ENCODE measurements around the gene DYNC1I1.

The DYNC1I1 gene

DNA sequence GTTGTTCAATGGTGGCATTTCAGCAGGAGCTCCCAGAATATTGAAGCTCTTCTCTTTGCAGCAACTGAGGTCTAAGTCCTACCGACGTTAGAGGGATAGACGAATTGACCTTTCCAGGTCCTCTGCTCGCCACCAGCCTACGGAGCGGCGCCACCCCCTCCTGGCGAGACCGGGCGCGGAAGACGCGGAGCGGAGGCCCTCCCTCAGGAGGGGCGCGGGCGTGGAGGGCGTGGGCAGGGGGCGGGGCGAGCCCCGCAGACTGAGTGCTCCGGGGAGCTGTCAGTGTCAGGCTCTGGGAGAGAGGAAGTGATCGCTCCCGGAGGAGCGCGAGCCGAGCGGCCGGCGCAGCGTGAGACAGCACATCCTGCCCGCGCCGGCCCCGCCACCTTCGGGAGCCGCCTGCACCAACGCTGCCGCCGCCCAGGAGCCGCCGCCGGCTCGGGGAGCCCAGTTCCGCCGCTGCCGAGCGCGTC, at the start of gene DYNC1I1:
DYNC1I1 (plus strand) TSS at position 257 of the 473 bp plus-strand sequence. CDS start 32,176 bp downstream, outside the sequence.
- in situ Hi-C loops (cut with MboI; ENCODE audit: low sequenced_read_pairs), result no loop called here

DNA sequence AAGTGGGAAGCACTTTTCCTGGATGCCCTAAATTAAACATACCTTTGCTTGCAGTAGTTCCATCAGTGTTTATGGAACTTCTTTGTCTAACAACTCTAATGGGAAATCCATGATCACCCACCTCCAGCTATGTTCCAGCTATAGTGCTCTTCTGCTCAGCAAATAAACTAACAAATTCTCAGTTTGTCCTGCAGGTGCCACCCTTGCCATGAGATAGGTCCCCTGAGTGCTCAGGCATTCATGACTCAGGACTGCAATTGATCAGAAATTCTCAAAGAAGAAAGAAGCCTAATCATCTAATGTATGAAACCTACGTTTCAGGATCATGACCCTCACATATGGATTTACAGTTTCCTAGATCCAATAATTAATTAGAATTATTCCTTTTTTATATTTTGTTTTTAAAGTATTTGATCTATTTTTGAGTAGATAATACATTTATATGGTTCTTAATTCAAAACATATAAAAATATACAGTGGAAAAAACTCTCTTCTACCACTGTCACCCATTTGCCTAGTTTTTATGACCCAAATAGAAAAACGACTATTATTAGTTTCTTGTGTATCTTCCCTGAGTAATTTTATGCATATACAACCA, 48.7 kb upstream of the DYNC1I1 start:
- in situ Hi-C loops (cut with MboI; ENCODE audit: low sequenced_read_pairs), result no loop called here

DNA sequence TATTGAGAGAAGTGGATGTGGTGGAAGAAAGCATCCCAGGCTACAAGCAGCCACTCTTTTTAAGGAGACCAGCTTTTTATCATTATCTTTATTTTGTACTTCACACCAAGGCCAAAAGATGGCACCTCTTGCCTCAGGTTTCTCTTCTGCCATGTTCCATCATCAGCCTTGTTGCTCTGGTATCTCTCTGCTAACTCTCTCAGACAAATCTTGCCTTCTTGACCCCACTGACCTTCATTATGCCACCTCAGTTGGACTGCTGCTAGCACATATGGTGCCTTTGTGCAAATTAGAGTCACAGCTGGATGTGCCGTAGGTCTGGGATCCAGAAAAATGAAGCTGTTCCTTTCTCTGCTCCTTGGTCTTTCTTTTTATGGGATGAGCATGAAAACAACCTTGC, 47.1 kb upstream of the DYNC1I1 start:
- in situ Hi-C loops (cut with MboI; ENCODE audit: low sequenced_read_pairs), result no loop called here

DNA sequence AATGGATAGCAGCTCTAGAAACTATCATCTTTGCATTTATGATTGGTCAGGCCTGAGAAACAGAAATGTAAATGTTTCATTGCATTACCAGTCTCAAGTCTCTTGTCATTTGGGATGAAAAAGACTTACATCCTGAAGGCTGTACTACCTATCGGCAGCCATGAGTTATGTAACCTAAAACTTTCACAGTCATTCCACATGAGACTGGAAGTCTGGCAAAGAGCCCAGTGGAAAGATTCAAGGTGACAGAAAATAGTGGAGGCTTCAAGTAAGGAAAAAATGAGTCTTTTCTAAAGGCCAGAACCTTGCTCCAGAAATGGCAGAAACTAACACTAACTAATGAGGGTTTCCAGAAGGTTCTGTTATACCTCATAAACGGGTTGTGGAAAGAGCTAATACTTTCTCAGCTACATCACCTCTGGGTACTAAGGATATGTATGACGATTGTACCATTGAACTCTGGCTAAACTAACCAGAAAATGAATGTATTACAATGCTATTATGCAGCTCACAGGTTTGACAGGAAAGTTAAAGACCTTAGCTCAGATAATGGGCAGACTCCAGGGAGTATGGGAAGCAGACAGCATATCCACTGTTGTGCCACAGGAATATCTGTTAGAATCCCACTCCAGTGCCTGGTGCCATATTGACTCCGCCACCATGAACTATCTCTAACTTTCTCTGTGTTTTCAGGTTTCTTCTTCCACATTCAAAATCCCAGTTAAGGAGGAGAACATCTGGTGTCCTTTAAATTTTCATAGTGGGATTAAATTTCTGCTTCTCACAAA, 41.7 kb upstream of the DYNC1I1 start:
- in situ Hi-C loops (cut with MboI; ENCODE audit: low sequenced_read_pairs), result no loop called here

DNA sequence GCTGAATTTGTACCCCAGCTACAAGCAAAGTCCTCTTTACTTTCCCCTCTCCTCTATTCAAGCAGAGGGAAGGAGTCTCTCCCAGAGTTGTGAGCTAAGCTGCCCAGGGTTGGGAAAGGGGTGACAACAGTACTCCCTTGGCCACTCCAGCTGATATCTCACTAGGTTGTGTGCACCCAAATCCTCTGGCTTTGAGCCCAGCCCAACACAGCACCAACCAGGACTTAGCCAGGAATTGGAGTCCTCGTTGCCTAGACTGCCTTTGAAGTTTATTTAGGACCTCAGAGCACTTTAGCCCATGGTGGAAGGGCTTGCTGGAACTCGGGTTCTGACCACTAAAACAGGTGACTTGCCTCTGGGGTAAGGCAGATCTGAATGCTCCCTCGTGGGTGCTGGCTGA, 35.7 kb upstream of the DYNC1I1 start:
- in situ Hi-C loops (cut with MboI; ENCODE audit: low sequenced_read_pairs), result no loop called here

DNA sequence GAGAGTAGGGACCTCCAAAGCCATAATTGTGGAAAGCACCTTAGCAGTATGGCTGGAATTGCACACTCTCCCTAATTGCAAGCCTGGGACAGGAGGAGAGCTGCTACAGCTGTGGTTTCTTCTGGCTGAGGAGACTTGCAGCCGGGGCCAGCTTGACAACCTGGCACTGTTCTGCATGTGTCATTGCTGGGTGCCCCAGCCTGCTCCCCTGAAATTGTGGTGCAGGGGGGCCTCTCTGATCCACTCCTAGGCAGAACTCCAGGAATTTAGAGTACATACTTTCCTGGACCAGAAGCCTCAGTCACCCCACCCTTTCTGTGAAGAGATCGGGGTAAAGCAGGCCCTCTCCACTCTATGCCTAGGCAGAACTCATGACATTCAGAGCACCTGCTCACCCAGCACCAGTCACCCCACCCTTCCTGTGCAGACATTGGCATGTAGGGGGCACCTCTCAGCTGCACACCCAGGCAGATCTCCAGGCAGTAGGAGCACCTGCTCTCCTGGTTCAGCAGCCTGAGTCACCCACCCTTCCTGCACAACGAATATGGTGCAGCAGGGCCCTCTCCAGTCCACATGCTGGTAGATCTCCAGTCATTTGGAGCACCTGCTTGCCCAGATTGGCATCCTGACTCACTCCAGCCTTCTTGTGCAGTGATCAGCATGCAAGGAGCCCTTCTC, 34.4 kb upstream of the DYNC1I1 start:
- in situ Hi-C loops (cut with MboI; ENCODE audit: low sequenced_read_pairs), result no loop called here

DNA sequence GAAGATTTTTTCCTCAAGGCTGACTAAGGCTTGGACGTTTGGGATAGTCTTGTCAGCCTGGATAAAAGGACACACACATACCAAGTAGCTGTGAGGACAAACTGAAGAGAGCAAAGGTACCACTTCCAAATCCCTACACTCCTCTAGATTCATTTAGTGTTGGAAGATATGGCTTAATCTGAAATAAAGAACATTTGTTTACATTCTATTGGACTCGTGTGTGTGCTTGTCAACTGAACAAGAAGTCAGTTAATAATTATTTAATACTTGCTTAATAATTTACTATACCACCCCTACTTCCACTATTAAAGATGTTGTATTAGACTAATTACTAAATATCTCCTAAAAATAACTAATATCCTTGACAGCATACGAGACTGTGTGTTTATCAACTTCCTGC, 23.3 kb upstream of the DYNC1I1 start:
- in situ Hi-C loops (cut with MboI; ENCODE audit: low sequenced_read_pairs), result no loop called here

DNA sequence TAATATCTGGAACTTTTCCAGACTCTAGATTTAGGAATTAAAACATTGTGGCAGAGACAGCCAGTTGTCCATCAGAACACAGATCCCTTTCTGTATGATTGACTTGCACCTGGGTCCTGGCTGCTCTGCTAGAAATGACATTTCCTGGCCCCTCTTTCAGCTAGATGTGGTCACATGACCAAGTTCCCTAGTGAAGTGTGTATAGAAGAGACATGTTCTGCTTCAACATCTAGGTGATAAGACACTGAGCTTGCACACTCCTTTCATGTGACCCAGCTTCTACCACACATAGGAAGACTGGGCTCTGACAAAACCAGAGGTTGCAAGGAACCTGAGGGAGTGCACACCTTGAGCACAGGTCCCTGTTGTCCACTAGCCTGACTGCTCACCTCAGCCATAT, 22.8 kb upstream of the DYNC1I1 start:
- in situ Hi-C loops (cut with MboI; ENCODE audit: low sequenced_read_pairs), result no loop called here

DNA sequence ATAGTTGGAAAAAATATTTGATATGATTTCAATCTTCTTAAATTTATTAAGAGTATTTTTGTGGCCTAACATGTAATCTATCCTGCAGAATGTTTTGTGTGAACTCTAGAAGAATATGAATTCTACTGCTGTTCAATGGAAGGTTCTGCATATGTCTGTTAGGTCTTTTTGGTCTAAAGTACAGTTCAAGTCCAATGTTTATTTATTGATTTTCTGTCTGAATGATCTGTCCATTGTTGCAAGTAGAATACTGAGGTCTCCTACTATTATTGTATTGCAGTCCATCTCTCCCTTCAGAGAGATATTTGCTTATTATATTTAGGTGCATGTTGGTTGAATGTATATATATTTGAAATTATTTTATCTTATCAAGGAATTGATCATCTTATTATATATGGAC, 18.9 kb upstream of the DYNC1I1 start:
- in situ Hi-C loops (cut with MboI; ENCODE audit: low sequenced_read_pairs), result no loop called here

DNA sequence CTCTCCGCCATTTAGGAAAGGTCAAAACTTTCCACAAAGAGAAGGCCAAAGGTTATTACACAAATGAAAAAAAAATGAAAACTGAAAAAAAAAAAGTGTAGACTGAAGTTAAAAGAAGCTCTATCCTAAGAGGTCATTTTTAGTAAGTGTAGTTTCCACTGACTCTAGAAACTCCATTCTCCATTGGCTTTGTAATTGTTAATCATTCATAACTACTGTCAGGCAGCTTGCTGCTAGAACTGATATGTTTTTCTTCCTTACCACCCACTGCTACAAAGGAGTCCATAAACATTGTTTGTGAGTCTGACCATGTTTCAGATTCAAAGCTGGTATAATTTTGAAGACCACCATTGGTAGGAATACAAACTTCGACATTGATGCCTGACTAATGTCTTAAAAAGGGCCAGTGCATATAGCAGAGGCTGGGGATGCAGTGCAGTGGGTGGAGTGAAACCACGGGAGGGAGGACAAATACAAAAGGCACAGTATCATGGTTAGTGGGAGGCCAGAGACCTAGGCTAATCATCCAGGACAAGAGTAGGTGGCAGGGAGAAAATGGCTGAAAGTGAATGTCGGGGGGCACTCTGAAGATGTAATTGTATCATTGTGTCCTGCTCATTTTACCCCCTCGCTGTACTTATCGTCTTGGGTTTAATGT, 16.9 kb upstream of the DYNC1I1 start:
- in situ Hi-C loops (cut with MboI; ENCODE audit: low sequenced_read_pairs), result no loop called here

DNA sequence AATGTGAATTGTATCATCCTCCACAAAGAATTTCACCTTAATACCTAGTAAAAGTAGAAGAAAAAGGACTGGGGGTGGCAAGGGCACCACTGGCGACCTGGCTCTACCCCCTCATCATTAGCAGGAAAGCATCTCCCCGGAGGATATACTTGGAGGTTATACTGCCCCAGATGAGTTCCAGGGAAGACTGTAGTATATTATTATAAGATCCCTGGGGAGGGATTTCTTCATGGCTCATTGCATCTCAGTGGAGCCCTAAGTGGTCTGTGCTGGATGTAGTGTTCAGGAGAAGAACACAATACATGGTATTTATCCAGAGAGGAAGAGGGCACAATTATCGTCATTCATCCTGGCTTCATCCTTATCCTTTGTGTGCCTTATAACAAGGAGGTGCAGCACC, 14.2 kb upstream of the DYNC1I1 start:
- in situ Hi-C loops (cut with MboI; ENCODE audit: low sequenced_read_pairs), result no loop called here

DNA sequence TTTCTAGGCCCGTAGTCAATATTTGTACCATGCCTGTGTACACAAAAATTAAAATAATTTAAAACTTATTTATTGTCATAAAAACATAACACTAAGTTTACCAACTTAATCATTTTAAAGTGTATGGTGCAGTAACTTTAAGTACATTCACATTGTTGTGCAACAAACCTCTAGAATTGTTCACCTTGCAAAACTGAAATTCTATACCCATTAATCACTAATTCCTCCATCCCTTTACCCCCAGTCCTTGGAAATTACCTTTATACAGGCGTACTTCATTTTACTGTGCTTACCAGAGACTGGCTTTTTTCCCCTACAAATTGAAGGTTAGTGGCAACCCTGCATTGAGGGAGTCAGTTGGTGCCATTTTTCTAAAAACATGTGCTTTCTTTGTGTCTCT, 6.3 kb upstream of the DYNC1I1 start:
- in situ Hi-C loops (cut with MboI; ENCODE audit: low sequenced_read_pairs), result no loop called here

DNA sequence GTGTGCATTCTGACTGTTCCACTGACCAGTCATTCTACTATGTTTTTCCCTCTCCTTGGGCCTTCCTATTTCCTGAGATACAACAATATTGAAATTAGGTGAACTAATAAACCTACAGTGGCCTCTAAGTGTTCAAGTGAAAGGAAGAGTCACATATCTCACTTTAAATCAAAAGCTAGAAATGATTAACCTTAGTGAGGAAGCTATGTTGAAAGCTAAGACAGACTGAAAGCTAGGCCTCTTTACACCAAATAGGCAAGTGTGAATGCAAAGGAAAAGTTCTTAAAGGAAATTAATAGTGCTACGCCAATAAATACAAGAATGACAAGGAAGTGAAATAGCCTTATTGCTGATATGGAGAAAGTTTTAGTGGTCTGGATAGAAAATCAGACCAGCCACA, 5.7 kb upstream of the DYNC1I1 start:
- in situ Hi-C loops (cut with MboI; ENCODE audit: low sequenced_read_pairs), result no loop called here

DNA sequence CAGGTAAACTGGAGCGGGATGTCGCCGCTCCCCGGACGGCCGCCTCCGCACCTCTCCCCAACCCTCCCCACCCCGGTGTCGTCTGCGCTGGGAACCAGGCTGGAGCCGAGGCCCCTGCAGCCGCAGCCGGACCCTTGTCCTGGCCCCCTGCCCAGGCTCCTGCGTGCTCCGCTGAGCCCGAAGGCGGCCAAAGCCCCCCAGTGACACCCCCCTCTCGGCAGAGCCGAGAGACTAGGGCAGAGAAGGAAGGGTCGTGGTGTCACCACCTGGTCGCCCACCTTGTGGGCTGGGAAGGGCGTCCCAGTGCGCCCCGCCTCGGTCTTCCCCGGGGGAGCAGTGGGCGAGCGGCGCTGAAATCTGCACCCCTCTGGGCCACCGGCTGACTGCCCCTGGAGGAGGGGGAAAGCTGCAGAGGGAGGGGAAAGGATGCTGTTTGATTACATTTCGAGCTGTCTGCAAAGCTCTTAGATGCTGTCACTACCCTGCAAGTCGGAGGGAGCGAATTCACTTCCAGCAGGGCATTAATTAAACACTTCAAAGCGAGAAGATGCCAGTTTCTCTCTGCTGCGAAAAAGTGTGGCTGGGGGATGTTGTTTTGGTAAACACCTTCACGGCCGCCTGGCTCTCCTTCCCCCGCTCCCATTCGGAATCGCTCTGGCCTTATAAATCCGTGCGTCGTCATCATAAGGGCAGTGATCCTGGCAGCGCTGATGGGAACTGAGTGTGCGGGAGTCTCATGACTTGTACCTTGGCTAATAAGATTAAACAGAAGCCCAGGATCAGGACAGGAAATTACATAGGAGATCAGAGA, 622 bp downstream of the DYNC1I1 start:
- in situ Hi-C loops (cut with MboI; ENCODE audit: low sequenced_read_pairs), result no loop called here

DNA sequence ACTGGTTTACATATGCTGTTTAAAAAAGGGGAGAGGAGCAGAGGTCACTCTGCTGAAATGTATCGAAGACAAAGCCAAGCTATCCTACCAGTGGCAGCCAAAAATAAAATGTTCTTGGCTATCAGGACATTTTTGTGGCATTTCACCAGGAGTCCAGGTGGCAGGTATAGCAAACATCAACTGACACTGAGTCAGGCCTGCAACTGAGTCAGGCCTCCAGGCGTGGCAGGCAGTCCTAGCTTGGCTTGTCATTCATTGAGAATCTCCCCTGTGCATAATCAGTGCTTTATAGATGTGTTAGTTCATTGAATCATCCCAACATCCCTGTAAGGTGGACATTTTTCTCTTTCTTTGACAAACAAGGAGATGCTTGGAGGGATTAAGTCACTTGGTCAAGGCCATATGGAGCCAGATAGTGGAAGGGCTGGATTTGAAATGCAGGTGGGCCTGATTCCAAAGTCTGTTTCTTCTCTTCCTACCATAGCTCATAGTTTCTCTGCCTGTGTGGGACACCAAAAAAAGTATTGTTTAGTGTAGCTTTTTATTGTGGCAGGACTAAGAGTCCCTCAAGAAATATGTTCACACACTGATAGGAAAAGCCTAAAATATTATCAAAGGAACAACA, 4.3 kb downstream of the DYNC1I1 start:
- in situ Hi-C loops (cut with MboI; ENCODE audit: low sequenced_read_pairs), result no loop called here

DNA sequence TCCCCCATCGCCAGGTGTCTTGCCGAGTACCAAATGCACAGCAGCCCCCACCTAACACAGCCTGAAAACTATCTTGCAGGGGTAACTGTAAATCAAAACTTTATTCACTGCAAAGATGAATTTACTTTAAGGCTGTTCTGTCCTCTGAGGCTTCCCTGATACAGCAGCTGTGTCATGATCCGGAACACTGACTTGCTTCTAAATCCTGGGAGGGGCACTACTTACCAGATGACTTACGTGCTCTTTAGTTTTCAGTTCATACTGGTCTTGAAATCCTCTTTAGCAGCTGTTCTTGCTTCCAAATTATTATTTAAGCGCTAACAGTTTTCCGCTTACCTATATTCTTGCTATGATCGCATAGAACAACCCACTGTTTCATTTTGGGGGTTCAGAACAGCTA, 4.9 kb downstream of the DYNC1I1 start:
- in situ Hi-C loops (cut with MboI; ENCODE audit: low sequenced_read_pairs), result no loop called here

DNA sequence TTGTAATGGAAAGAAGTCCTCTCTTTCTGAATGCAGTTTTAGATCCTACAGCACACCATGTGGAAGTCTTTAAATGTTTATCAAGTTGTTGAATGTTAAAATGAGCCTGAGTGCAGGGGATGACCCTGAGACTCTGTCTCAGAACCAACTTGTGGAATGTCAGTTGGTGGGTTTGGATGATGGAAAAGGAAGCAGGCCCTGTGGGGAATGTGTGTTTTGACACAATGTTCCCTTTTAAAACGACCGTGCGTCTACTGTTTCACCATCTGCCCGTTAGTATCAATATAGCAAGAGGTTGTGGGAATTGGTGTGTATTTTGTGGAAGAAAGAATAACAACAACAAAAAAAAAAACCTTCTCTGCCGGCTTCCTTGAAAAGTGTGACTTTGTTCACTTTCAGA, 8.3 kb downstream of the DYNC1I1 start:
- in situ Hi-C loops (cut with MboI; ENCODE audit: low sequenced_read_pairs), result no loop called here

DNA sequence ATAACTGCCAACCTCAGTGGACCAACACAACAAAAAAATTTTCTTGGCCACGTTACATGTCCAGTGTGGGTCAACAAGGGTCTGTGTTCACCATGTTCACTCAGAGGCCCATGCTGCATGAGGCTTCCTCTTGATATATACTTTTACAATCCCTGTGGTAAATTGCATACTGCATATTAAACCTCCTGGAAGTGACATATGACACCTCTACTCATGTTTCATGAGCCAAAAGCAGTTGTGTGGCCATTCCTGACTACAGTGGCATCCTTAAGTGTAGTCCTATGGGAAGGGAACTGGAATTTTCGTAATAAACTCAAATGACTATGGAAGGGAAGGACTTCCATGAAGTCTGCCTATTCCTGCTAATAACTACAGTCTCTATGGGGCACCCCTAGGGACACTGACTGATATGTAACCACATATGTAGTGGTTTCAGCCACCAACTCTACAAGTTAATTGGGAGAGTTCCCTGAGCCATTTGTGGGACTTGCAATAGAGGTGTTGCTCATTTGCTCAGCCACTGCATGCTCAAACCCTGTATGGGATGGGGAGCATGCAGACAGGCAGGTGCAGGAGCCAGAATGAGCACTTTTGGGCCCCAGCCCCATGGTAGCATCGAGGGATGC, 9.7 kb downstream of the DYNC1I1 start:
- in situ Hi-C loops (cut with MboI; ENCODE audit: low sequenced_read_pairs), result no loop called here

DNA sequence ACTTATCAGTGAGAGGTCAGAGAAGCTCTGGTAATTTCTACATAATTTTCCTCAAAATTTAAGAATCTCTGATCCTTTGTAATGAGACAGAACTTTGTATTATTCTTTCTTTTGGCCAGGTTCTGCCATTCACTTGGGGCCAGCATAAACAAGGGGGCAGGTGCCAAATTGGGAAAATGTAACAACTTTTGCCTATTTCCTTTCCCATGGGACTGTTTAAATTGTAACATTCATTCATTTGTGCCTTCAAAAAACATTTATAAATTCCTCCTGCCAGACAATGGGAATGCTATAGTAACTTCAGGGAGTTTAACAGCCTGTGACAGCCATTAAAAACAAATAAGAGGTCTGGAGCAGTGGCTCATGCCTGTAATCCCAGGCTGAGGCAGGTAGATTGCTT, 12.4 kb downstream of the DYNC1I1 start:
- in situ Hi-C loops (cut with MboI; ENCODE audit: low sequenced_read_pairs), result no loop called here

DNA sequence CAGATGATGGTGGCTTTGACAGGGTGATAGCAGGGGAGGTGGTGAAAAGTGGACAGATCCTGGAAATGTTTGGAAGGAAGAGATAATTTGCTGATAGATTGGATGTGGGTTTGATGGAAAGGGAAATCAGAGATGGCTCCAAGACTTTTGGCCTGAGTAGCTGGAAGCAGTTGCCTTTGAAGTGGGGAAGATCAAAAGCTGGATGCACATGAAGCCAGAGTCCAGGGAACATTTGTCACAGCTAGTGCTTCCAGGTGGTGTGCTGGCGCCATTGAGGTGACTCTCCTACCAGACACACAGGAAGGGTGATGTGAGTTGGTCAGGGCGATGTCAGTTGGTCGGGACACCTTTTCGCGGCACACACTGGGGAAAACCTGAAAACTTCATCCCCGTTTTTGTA, 15.9 kb downstream of the DYNC1I1 start:
- in situ Hi-C loops (cut with MboI; ENCODE audit: low sequenced_read_pairs), result no loop called here
